ENCODE data around the gene CCDC6. TPM values are rescaled to one million over a fixed set of nuclear protein-coding genes. Genes with fewer than 3 reads are reported as not detected.

The CCDC6 gene
- total and polyA plus RNA-seq, 2 of the 4 experiments (the other 2 are of a cell fraction): 21.8 to 30.8 TPM

- Histone ChIP-seq H3K4ac (ENCODE audit: low read depth, low read length) (no peak overlapping the region), H3K9ac (ENCODE audit: low read depth, low read length) (no peak overlapping the region), H3K4me2 (ENCODE audit: low read depth, low read length) (no peak overlapping the region), H3K56ac (ENCODE audit: extremely low read depth, insufficient read depth, low read length) (no peak overlapping the region), H2AK9ac (replicated peaks; ENCODE audit: low read depth, low read length, poor library complexity) (no peak overlapping the region), H4K8ac (ENCODE audit: low read depth in 2 of 2, low read length in 2 of 2) (no peak overlapping the region), H2BK15ac (ENCODE audit: low read depth, low read length) (no peak overlapping the region), H3K79me1 (ENCODE audit: low read depth in 1 of 2, low read length in 2 of 2) (no peaks in the 10 kb centered on the region), H2AK5ac (ENCODE audit: low read depth, low read length) (no peak overlapping the region), H2BK120ac (ENCODE audit: low read depth, low read length) (no peak overlapping the region), H3K14ac (replicated peaks; ENCODE audit: low read depth, low read length) (no peak overlapping the region), H2BK20ac (ENCODE audit: low read depth, low read length) (no peak overlapping the region), H3K4me1 (ENCODE audit: control insufficient read depth, insufficient read depth, low read length) (no peaks in the 10 kb centered on the region), H3K27ac (ENCODE audit: insufficient read depth, low read length) (no peak overlapping the region), H3K9me1 (ENCODE audit: insufficient read depth, low read length) (no peaks in the 10 kb centered on the region), H3K27me3 (ENCODE audit: control insufficient read depth, insufficient read depth, low read length) (no peaks in the 10 kb centered on the region), H2AFZ (replicated peaks; ENCODE audit: low read length, poor library complexity) (no peak overlapping the region), H3K4me3 (ENCODE audit: insufficient read depth, low read depth, low read length) (no peak overlapping the region), H2BK5ac (ENCODE audit: low read depth, low read length, poor library complexity, severe bottlenecking) (no peak overlapping the region), H4K5ac (ENCODE audit: low read depth, low read length) (no peak overlapping the region), H3K23ac (ENCODE audit: low read depth, low read length) (no peak overlapping the region), H3K36me3 (ENCODE audit: control insufficient read depth, insufficient read depth, low read length) (no peaks in the 10 kb centered on the region), H3K9me3 (ENCODE audit: control insufficient read depth, insufficient read depth, low read length) (no peaks in the 10 kb centered on the region), H4K20me1 (ENCODE audit: insufficient read depth, low read length) (no peaks in the 10 kb centered on the region), H3K18ac (ENCODE audit: low read depth, low read length) (no peak overlapping the region), H4K91ac (ENCODE audit: insufficient read depth, low read depth, low read length) (no peak overlapping the region)
- no peak for ATAC-seq (ENCODE audit: low read depth)
- dilution Hi-C loops (cut with HindIII; ENCODE audit: low sequenced_read_pairs, unreplicated experiment) (no loop called here), intact Hi-C loops (cut with micrococcal nuclease) (no loop called here), in situ Hi-C loops (cut with MboI; ENCODE audit: low sequenced_read_pairs) (no loop called here)
- ChIA-PET CTCF (no interaction called here), POLR2A (ENCODE audit: unreplicated experiment) (no interaction called here)
- TF ChIP-seq CEBPB (IDR thresholded peaks at IDR 0.05; ENCODE audit: low read depth, low read length): no peak
- no peak for TF ChIP-seq USF2 (IDR thresholded peaks at IDR 0.05; ENCODE audit: low read depth, low read length)
- TF ChIP-seq RCOR1 (IDR thresholded peaks at IDR 0.05; ENCODE audit: insufficient replicate concordance, low read length): no peak
- no peak for TF ChIP-seq FOS (IDR thresholded peaks at IDR 0.05; ENCODE audit: low read depth, low read length)
- no peak for TF ChIP-seq CTCF (conservative IDR thresholded peaks at IDR 0.05; ENCODE audit: low read depth, low read length)
- no peak for TF ChIP-seq CHD1 (IDR thresholded peaks at IDR 0.05; ENCODE audit: low read depth, low read length)
- no peak for TF ChIP-seq BHLHE40 (IDR thresholded peaks at IDR 0.05; ENCODE audit: low read depth, low read length)
- no peak for TF ChIP-seq RFX5 (IDR thresholded peaks at IDR 0.05; ENCODE audit: low read depth, low read length)
- no peak for TF ChIP-seq POLR2A (IDR thresholded peaks at IDR 0.05; ENCODE audit: low read depth, low read length)
- TF ChIP-seq MAFK (IDR thresholded peaks at IDR 0.05; ENCODE audit: low read depth, low read length): no peak
- no peak for TF ChIP-seq RAD21 (IDR thresholded peaks at IDR 0.05; ENCODE audit: low read length)
- no peak for TF ChIP-seq MAZ (IDR thresholded peaks at IDR 0.05; ENCODE audit: borderline replicate concordance, low read depth, low read length)
- TF ChIP-seq NFE2L2 (IDR thresholded peaks at IDR 0.05; ENCODE audit: low read depth, low read length): no peak
- no peak for DNase-seq
- WGBS, 2 experiments (ENCODE audit: extremely low coverage in 2 of 2, insufficient read length in 1 of 2): no CpG with 5 or more reads among the region's 3 CpGs
- no TSS peak for BruUV-seq (replicated peaks)
Measured at GRCh38 chr10:59922907-59923306, 16.6 kb upstream of the CCDC6 start.

Data from IMR-90 (cell line).